AG20443 (cell line): ENCODE measurements around the gene FLT3.
A peak's percentile ranks its signal among the peaks of the same experiment; 100 is the strongest.
"Not testable (repeated sequence)": the region's sequence is repeated elsewhere in the genome, so short reads cannot be mapped to it uniquely, and the experiment has no call there.

Experiments used
- DNase-seq: peaks from one replicate; pipeline ENCODE4 v3.0.0; 2012; ENCODE audit warnings: low spot score, mixed read lengths

The FLT3 gene

GRCh38 chr13:28100150-28101121 lies at the start of gene FLT3:
Gene FLT3, minus strand, starts transcription at chr13:28100576. Its CDS starts 66 bp downstream, at chr13:28100510.
- peak; percentile 46 for DNase-seq

- DNase-seq: no peak
These were observed 47.1 kb upstream of the FLT3 start for GRCh38 chr13:28147495-28147894.

GRCh38 chr13:28145049-28145448 lies 44.7 kb upstream of the FLT3 start:
- no peak for DNase-seq

GRCh38 chr13:28141542-28141941 lies 41.2 kb upstream of the FLT3 start:
- not testable (repeated sequence) for DNase-seq

- DNase-seq: no peak
These were observed 40.2 kb upstream of the FLT3 start for GRCh38 chr13:28140433-28141125.

- peak; percentile 84 for DNase-seq
These were observed 38.5 kb upstream of the FLT3 start for GRCh38 chr13:28138756-28139470.

- DNase-seq: peak; percentile 97
These were observed 37.8 kb upstream of the FLT3 start, which contains the start of gene PAN3 for GRCh38 chr13:28138012-28138755. Gene PAN3, plus strand, starts transcription at chr13:28138545. Its CDS starts 113 bp downstream, at chr13:28138658.

- no peak for DNase-seq
These were observed 37.2 kb upstream of the FLT3 start for GRCh38 chr13:28137596-28137995.

- DNase-seq: no peak
These were observed 36.5 kb upstream of the FLT3 start for GRCh38 chr13:28136916-28137315.

GRCh38 chr13:28131646-28132045 lies 31.3 kb upstream of the FLT3 start:
- no peak for DNase-seq

GRCh38 chr13:28129911-28130693 lies 29.7 kb upstream of the FLT3 start:
- DNase-seq: no peak

- no peak for DNase-seq
These were observed 28.6 kb upstream of the FLT3 start for GRCh38 chr13:28128926-28129325.

- no peak for DNase-seq
These were observed 27.7 kb upstream of the FLT3 start for GRCh38 chr13:28128030-28128429.

GRCh38 chr13:28121224-28121623 lies 20.8 kb upstream of the FLT3 start:
- DNase-seq: no peak

- no peak for DNase-seq
These were observed 19.9 kb upstream of the FLT3 start for GRCh38 chr13:28120317-28120716.

GRCh38 chr13:28117689-28118377 lies 17.5 kb upstream of the FLT3 start:
- DNase-seq: no peak

GRCh38 chr13:28116736-28117135 lies 16.4 kb upstream of the FLT3 start:
- no peak for DNase-seq

- no peak for DNase-seq
These were observed 10.0 kb upstream of the FLT3 start for GRCh38 chr13:28110414-28110813.

GRCh38 chr13:28106976-28107375 lies 6.6 kb upstream of the FLT3 start:
- no peak for DNase-seq

- DNase-seq: not testable (repeated sequence)
These were observed 1.5 kb upstream of the FLT3 start for GRCh38 chr13:28101886-28102285.
